GM19023 (cell line): ENCODE measurements around the gene CCDC91.
"Not testable (repeated sequence)": the region's sequence is repeated elsewhere in the genome, so short reads cannot be mapped to it uniquely, and the experiment has no call there.

ENCODE experiments used
- ATAC-seq: cut with Tn5 transposase; IDR thresholded peaks from one replicate; pipeline ENCODE4 v1.9.1; 2021; ENCODE audit warnings: mild to moderate bottlenecking, moderate library complexity; ENCODE audit not compliant: unreplicated experiment

Gene CCDC91

DNA sequence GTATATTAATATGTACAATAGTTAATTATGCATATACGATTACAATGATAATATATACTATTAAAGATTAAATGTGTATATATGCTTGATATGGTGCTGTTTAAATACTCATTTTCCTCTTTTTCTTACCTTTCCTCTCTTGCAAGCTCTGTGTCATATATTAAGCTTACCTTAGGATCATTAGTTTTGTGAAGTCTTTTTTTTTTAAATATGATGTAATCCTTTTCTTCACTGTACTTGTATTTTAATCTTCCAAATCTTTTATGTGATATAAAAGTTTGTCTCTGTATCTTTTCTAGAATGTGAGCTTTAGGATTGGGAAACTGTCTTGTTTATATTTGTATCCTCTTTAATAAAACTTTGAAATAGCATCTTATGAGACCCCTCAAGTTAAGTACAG, 88.7 kb downstream of the CCDC91 start:
- no peak for ATAC-seq

DNA sequence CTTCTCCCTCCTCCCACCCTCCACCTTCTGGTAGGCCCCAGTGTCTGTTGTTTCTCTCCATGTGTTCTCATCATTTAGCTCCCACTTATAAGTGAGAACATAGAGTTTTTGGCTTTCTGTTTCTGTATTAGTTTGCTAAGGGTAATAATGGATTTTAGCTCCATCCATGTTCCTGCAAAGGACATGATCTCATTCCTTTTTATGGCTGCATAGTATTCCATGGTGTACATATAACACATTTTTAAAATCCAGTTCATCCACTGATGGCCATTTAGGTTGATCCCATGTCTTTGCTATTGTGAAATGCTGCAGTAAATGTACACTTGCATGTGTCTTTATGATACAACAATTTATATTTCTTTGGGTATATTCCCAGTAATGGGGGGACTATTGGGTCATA, 96.1 kb downstream of the CCDC91 start:
- ATAC-seq = no peak

DNA sequence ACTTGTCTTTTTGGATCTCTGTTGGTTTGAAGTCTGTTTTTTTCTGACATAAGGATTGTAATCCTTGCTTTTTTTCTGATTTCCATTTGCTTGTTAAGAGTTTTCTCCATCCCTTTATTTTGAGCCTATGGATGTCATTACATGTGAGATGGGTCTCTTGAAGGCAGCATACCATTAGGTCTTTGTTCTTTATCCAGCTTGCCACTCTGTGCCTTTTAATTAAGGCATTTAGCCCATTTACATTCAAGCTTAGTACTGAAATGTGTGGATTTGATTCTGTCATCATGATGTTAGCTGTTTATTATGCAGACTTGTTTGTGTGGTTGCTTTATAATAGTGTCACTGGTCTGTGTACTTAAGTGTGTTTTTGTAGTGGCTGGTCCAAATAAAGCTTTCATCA, 100.0 kb downstream of the CCDC91 start:
- no peak for ATAC-seq

DNA sequence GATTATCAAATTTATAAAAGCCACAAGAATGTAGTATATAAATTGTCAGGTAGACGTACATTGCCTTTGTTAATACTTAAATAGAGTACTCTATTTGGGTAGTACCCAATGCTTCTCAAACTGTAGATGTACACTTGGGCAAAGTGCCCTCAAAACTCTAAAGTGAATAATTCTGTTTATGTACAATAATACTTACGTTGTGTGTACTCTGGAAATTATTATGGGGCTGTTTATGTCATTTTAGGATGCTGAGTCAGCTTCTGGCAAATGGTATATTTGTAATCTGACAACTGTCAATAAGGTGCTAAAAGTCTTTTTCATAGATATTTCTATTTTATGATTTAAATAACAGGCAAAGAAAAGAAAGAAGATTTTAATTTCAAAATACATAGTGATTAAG, 102.4 kb downstream of the CCDC91 start:
- no peak for ATAC-seq

DNA sequence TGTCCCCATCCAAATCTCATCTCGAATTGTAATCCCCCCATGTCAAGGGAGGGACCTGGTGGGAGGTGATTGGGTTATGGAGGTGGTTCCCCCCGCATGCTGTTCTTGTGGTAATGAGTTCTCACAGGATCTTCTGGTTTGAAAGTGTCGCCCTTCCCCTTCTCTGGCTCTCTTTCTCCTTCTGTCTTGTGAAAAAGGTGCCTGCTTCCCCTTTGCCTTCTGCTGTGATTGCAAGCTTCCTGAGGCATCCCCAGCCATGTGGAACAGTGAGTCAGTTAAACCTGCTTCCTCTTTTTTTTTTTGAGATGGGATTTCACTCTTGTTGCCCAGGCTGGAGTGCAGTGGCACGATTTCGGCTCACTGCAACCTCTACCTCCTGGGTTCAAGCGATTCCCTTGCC, 104.0 kb downstream of the CCDC91 start:
- no peak for ATAC-seq

DNA sequence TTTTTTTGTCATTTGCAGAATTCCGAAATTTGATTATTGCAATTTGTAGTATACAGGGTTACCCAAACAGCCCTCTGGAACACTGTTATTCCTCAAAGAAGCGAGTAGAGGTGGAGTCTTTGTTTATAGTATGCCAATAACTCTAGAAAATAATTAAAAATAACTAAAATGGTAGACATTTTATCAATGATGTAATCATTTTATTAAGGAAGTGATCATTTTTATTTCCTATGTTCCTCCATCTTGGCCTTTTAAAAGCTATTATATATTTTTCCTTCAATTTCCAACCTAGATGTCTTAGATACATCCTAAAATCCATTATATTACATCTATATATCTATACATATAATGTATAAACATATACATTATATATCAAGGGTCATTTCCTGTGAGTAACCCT, 106.0 kb downstream of the CCDC91 start:
- no peak for ATAC-seq

DNA sequence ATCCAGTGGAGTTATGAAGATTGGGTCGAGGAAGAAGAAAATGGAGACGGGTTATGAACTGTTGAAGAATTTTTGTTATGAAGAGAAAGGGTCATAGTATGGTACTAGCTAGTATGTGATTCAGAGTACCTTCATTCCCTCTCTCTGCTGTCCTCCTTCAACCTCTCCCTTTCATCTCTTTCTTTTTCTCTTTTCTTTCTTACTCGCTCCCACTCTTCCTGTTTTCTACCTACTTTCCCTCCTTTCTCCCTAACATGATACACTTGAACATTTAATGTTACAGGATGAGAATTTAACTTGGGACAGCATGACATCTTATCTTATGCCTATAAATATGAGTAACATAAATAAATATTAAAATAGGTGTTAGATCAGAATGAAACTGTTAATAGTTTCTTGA, 112.9 kb downstream of the CCDC91 start:
- no peak for ATAC-seq

DNA sequence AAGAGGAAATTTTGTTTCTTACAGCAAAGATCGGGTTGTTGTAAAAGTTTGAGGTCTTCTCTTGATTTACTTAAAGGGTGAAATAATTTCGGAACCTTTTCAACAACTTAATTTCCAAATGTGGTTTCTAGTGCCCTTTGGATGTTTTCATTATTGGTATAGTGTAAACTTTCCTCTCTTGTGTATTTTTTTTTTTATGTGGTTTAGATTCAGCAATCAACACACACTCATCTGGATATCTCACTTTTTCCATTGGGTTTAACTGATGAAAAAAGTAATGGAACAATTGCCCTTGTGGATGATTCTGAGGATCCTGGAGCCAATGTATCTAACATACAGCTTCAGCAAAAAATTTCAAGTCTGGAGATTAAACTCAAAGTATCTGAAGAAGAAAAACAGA, 116.3 kb downstream of the CCDC91 start:
- ATAC-seq = no peak

DNA sequence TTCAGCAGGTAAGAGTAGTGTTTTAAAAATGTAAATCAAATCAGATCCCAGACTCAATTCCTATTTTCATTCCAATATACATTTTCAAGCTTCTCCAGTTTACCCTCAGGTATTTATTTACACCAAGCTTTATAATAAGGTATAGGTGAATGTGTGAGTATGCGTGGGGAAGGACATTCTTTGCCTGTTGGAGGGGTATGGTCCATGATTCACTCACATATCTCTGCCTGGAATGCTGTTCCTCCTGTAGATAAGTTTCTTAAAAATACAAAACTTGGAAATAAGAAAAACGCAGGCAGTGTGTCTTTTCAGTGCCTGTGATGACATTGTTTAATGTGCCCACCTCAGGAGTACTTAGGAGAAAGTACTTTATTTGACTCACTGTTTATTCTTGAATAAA, 118.6 kb downstream of the CCDC91 start:
- ATAC-seq = no peak

DNA sequence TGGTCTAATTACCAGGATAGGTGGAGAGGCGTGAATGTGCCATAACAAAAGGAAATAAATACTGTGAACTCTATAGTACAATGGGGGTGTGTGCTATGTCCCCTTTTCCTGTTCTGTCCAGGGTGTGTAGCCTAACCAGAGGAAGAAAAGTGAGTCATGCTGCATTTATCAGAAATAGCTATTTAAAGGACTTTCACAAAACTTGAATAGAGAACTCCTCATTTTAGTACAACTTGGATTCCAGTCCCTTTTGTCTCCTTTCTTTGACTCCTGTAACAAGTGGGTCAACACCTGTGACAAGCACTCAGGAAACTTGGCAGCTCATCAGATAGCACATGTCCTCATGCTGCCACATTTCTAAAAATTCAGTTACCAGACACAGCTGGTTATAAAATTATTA, 123.4 kb downstream of the CCDC91 start:
- ATAC-seq = no peak

DNA sequence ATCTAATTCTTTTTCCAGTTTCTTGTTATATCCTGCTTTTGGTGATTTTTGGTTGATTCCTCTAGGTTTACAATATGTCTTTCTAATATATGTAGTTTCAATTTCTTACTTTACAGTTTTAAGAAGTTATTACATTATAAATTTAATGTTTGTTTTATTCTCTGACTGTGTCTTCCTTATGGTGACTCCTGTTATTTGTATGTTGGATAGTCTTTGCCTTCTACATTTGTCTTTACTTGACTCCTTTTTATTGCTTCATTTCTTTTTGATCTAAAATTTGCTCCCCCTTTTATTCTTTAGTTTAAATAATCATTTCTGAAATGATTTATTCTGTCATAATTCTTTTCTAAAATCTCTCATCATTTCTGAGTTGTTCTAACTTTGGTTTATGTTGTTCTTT, 125.8 kb downstream of the CCDC91 start:
- no peak for ATAC-seq

DNA sequence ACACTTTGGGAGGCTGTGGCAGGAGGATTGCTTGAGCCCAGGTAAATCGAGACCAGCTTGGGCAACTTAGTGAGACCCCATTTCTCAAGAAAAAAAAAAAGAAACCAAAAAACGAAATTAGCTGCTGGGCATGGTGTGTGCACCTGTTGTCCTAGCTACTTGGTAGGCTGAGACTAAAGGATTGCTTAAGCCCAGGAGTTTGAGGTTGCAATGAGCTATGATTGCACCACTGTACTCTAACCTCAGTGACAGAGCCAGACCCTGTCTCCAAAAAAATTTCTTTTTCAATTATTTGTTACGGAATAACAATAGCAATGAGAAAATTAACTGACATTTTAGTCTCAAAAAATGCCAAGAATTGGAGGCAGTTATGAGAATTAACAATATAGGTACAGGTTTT, 128.0 kb downstream of the CCDC91 start:
- no peak for ATAC-seq

DNA sequence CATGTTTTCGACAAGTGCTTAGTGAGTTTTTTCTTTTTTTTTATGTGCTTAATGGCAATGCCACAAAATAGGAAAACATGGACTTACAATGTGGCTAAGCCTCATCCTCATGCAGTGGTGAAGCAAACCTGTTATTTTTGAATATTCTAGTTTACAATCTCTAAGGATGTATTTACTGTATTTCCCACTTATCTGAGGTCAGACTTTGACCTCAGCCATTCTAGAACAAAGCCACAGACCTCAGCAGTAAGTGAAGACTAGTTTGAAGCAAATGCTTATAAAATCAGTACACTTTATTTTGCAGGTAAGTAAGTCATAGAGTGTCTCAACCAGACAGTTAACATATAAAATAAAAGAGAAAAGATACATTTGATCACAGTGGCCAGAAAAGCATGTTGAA, 130.1 kb downstream of the CCDC91 start:
- no peak for ATAC-seq

DNA sequence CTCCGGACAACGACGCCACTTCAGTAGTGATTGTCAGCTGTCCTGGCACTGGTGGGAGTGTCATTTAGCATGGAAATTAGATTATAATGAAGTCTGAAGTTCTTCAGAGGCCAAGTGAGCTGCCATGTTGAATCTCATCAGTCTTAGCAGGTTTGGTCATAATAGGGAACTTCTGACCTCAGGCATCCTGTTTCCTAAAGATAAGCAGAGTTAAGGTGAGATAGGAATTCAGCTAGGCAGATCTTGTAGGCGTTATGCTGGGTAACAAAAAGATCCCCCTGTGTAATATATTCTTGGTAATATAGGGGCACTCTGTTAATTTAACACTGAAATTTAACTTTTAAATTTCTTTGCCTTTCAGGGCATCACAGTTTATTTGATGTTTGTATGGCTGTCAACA, 137.5 kb downstream of the CCDC91 start:
- no peak for ATAC-seq

DNA sequence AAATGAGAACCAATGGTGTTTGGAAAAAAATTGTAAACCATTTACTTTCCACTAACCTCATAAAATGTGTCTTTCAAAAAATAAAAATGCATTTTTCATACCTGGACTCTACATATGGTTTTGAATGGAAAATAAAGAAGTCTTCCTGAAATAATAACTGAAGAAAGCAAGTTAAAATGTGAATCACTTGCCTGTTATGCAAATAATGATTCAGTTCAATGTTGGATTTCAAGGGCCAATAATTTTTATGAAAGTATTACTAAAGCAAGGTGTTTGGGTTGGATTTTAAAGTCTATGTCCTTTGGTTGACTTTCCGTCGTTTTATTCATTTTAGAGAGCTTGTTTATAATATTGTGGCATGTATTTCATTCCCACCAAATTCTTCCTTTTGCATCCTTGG, 138.7 kb downstream of the CCDC91 start:
- no peak for ATAC-seq

DNA sequence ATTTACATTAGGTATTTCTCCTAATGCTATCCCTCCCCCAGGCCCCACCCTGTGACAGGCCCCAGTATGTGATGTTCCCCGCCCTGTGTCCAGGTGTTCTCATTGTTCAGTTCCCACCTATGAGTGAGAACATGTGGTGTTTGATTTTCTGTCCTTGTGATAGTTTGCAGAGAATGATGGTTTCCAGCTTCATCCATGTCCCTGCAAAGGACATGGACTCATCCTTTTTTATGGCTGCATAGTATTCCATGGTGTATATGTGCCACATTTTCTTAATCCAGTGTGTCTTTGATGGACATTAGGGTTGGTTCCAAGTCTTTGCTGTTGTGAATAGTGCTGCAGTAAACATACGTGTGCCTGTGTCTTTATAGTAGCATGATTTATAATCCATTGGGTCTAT, 139.5 kb downstream of the CCDC91 start:
- ATAC-seq = not testable (repeated sequence)

DNA sequence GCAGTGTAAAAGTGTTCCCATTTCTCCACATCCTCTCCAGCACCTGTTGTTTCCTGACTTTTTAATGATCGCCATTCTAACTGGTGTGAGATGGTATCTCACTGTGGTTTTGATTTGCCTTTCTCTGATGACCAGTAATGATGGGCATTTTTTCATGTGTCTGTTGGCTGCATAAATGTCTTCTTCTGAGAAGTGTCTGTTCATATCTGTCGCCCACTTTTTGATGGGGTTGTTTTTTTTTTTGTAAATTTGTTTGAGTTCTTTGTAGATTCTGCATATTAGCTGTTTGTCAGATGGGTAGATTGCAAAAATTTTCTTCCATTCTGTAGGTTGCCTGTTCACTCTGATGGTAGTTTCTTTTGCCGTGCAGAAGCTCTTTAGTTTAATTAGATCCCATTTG, 140.0 kb downstream of the CCDC91 start:
- ATAC-seq = not testable (repeated sequence)

DNA sequence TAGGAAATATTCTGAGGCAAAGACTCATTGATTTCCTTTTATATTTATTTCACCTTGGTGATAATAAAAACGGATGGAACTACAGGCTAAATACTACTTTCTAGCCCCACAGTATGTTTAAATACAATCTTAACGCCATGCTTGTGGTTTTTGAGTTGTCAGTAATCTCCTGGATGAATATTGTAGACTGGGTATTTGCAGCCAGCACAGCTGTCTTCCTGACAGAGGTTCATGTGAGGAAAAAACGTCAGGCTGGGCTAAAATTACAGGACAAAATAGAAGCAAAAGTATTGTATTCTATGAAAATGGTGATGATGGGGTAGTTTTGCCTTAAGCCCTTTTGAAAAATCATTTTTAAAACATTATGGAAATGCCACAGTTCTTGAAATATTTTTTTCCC, 140.9 kb downstream of the CCDC91 start:
- ATAC-seq = no peak

DNA sequence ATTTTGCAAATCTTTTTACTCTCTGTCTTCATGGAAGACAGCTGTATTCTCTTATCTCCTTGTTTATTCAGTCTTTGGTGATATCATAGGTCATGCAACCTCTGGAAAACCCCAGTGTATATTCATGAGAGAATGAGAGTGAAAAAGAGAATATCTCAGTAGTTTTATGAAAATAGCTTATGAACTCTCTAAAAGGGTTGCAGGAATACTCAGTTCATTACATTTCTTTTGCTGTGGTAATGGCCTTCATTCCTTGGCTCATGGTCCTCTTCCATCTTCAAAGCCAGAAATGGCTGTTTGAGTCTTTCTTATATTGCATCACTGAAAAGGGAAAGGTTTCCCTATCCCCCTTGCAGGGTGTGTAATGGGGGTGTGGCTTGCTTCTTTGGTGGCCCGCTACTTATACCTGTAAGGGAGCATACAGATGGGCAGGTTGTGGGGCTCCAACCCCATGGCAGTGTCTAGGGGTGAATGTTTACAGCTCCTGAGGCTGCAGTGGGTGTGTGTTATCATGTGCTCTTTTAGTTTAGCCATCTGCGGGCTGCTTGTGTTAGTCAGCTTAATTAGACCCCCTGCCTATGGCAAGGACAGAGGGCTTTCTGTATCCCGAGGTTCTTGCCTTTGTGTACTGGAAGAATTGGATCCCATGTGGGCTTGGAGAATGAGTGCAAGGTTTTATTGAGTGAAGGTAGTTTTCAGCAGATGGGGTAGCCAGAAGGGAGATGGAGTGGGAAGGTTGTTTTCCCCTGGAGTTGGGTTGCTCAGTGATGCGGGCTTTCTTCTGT, 150.2 kb downstream of the CCDC91 start:
- no peak for ATAC-seq

DNA sequence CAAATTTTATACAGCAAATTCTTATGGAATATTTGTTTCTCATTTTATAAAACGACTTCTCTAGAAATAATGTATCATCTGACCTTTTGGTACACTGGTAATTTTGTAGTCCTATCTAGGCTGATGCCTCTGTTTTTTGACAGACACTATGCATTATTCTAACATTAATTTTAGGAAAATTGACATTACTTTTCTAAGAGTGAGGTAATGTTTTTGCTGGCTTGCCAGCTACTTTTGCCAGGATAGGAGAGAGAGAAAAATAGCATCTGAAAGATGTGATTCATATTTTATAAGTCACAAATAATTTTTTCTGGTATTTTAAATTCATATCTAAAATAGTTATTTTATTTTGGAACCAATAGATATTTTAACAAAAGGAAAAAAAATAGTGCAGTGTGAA, 153.5 kb downstream of the CCDC91 start:
- ATAC-seq = no peak

DNA sequence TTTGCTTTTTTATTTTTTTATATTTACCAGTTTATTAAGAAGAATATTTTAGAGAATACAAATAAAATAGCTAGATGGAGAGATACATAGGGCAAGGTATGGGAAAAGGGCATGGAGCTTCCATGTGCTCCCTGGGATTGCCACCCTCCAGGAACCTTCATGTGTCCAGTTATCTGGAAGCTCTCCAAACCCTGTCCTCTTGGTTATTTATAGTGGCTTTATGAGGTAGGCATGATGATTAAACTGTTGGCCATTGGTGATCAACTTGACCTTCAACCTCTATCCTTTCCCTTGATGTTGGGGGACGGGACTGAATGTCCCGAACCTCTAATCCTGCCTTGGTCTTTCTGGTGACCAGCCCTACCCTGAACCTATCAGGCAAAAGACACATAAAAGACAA, 156.3 kb downstream of the CCDC91 start:
- no peak for ATAC-seq

DNA sequence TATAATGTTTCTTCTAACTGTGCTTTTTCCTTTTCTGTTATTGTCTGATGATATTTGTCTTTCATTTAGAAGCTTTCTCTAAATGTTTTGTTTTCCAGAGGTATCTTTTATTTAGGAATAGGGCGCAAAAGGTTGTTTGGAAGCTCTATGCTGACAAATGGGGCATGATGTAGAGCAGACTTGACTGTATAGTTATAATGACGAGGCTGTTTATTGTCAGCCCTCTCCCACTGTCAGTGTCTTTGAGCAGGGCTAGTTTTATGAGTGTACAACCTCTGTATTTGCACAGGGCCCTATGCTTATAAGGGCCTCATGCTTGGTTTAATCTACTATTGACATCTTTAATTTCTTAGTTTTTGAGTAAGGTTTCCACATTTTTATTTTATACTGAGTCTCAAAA, 158.9 kb downstream of the CCDC91 start:
- no peak for ATAC-seq

DNA sequence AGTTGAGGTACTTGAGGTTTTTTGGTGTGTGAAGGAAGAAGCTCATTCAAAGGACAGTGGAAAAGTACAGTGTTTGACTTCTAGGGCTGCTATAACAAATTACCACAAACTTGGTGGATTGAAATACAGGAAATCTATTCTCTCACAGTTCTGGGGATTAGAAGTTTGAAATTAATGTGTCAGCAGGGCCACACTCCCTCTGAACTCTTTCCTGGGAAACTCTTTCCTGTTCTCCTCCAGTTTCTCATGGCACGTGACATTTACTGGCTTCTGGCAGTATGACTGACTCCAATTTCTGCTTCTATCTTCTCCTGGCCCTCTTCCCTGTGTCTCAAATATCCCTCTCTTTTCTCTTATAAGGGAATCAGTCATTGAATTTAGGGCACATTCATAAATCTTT, 160.2 kb downstream of the CCDC91 start:
- no peak for ATAC-seq
